ENCODE measurements around the gene PATJ. TPM values are rescaled to one million over a fixed set of nuclear protein-coding genes. Genes with fewer than 3 reads are reported as not detected.

Gene PATJ
- total RNA-seq, 1 donor from 2014 or later = 10.7 TPM

DNA sequence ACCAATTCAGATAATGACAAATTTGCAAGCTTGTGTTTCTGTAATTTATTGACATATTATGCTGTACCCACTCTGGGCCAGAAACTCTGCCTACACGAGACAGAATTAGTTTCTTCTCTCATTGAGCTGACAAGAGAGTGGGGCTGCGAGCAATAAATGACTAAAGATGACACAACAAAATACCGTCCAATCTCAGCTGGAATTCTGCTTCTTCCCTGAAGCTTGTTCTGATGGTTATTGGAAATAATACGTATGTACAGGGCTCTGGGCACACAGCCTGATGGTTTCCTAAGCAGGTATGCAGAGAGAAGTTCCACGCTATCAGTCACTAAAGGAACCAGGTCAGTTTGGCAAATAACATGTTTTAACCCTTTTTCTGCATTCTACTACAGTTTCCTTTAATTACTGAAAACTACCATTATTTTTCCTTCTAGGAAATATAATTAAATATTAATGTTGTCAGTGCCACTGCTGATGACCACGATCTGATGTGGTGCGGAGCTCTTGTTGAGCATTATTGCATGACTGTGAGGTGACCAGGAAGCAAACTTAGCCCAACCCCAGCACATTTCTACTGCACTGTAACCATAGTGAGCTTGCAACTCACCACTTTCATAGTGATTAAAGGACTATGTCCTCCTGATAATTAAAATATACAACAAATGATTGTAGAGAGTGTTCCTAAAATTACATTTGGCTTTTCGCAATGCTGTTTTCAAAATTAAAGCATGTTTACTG, 231.0 kb downstream of the PATJ start:
- no peak for TF ChIP-seq CTCF (IDR thresholded peaks at IDR 0.05)
- no peak for DNase-seq (ENCODE audit: low spot score)
- H3K9me3 Mint-ChIP-seq (ENCODE audit: low read depth) = no peaks in the 10 kb centered on the region
- H3K4me1 Mint-ChIP-seq (ENCODE audit: low read depth) = no peaks in the 10 kb centered on the region
- no peaks in the 10 kb centered on the region for H3K27me3 Mint-ChIP-seq (ENCODE audit: low read depth)
- peaks cover 3% of the 10 kb centered on the region for H3K36me3 Mint-ChIP-seq (ENCODE audit: low read depth)
- no peak overlapping the region for H3K4me3 Mint-ChIP-seq (ENCODE audit: unreplicated experiment)
- no peak overlapping the region for H3K27ac Mint-ChIP-seq (ENCODE audit: unreplicated experiment)

DNA sequence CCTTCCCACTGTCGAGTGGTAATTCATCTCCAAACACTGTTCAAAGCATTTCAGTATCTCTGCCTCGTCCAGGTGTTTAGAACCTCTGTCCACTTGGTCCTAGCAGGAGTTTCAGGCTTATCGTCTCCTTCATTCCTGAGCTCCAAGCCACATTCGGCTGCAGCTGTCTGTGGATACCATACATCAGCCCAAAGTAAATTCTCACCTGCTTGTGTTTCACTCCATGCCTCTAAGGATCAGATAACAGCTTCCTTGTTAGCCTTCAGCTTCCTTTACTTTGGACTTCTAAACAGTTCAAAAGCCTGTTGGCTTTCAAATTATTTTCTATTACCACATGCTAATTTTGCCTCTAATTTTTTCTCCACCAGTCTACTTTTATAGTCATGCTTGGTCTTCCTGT, 233.4 kb downstream of the PATJ start:
- Mint-ChIP-seq H3K9me3 (ENCODE audit: low read depth) (no peaks in the 10 kb centered on the region), H3K27me3 (ENCODE audit: low read depth) (no peaks in the 10 kb centered on the region), H3K4me1 (ENCODE audit: low read depth) (no peaks in the 10 kb centered on the region), H3K27ac (ENCODE audit: unreplicated experiment) (no peak overlapping the region), H3K4me3 (ENCODE audit: unreplicated experiment) (no peak overlapping the region), H3K36me3 (ENCODE audit: low read depth) (no peaks in the 10 kb centered on the region)
- no peak for DNase-seq (ENCODE audit: low spot score)
- no peak for TF ChIP-seq CTCF (IDR thresholded peaks at IDR 0.05)

- no peak overlapping the region for H3K27ac Mint-ChIP-seq (ENCODE audit: unreplicated experiment)
- H3K4me1 Mint-ChIP-seq (ENCODE audit: low read depth) = no peaks in the 10 kb centered on the region
- no peaks in the 10 kb centered on the region for H3K27me3 Mint-ChIP-seq (ENCODE audit: low read depth)
- no peak for TF ChIP-seq CTCF (IDR thresholded peaks at IDR 0.05)
- H3K9me3 Mint-ChIP-seq (ENCODE audit: low read depth) = no peaks in the 10 kb centered on the region
- H3K4me3 Mint-ChIP-seq (ENCODE audit: unreplicated experiment) = no peak overlapping the region
- H3K36me3 Mint-ChIP-seq (ENCODE audit: low read depth) = no peaks in the 10 kb centered on the region
- no peak for DNase-seq (ENCODE audit: low spot score)
Observed at GRCh38 chr1:61976566-61976965, 234.3 kb downstream of the PATJ start.

GRCh38 chr1:61978796-61979195, 236.5 kb downstream of the PATJ start:
- Mint-ChIP-seq H3K36me3 (ENCODE audit: low read depth) (no peaks in the 10 kb centered on the region), H3K9me3 (ENCODE audit: low read depth) (no peaks in the 10 kb centered on the region), H3K4me3 (ENCODE audit: unreplicated experiment) (no peak overlapping the region), H3K4me1 (ENCODE audit: low read depth) (no peaks in the 10 kb centered on the region), H3K27me3 (ENCODE audit: low read depth) (no peaks in the 10 kb centered on the region), H3K27ac (ENCODE audit: unreplicated experiment) (no peak overlapping the region)
- DNase-seq (ENCODE audit: low spot score) = no peak
- no peak for TF ChIP-seq CTCF (IDR thresholded peaks at IDR 0.05)

GRCh38 chr1:61979729-61980128, 237.4 kb downstream of the PATJ start:
- H3K27me3 Mint-ChIP-seq (ENCODE audit: low read depth) = no peaks in the 10 kb centered on the region
- H3K27ac Mint-ChIP-seq (ENCODE audit: unreplicated experiment) = no peak overlapping the region
- no peaks in the 10 kb centered on the region for H3K36me3 Mint-ChIP-seq (ENCODE audit: low read depth)
- no peaks in the 10 kb centered on the region for H3K4me1 Mint-ChIP-seq (ENCODE audit: low read depth)
- no peak for DNase-seq (ENCODE audit: low spot score)
- no peak for TF ChIP-seq CTCF (IDR thresholded peaks at IDR 0.05)
- no peaks in the 10 kb centered on the region for H3K9me3 Mint-ChIP-seq (ENCODE audit: low read depth)
- H3K4me3 Mint-ChIP-seq (ENCODE audit: unreplicated experiment) = no peak overlapping the region
